Osteoblast (primary cell): Measurements from ENCODE around the gene COPS4. TPM values are rescaled to one million over a fixed set of nuclear protein-coding genes. Genes with fewer than 3 reads are reported as not detected.
"Not testable (repeated sequence)": the region's sequence is repeated elsewhere in the genome, so short reads cannot be mapped to it uniquely, and the experiment has no call there.

Experiments used
- DNase-seq: peaks from one replicate; pipeline ENCODE4 v3.0.0; 2011; ENCODE audit warnings: low spot score, mixed read lengths; ENCODE audit not compliant: insufficient read length; ENCODE audit errors: missing footprints
- H2AFZ ChIP-seq: 2 replicates; pipeline ENCODE4 v1.6.0; 2011; ENCODE audit warnings: mild to moderate bottlenecking, low read length
- H3K27ac ChIP-seq: 2 replicates; pipeline ENCODE4 v1.5.1; 2011; ENCODE audit warnings: mild to moderate bottlenecking, low read depth, low read length, moderate library complexity
- H3K27me3 ChIP-seq: 2 replicates; pipeline ENCODE4 v1.6.0; 2012; ENCODE audit warnings: mild to moderate bottlenecking, control low read depth, inconsistent platforms, low read length, moderate library complexity; ENCODE audit not compliant: insufficient read depth
- H3K36me3 ChIP-seq: 2 replicates; pipeline ENCODE4 v1.5.1; 2011; ENCODE audit warnings: mild to moderate bottlenecking, low read length, control low read depth, moderate library complexity; ENCODE audit not compliant: insufficient read depth
- H3K4me1 ChIP-seq: 2 replicates; pipeline ENCODE4 v1.5.1; 2011; ENCODE audit warnings: mild to moderate bottlenecking, low read length, control low read depth, moderate library complexity; ENCODE audit not compliant: insufficient read depth
- H3K4me2 ChIP-seq: 2 replicates; pipeline ENCODE4 v1.6.0; 2011; ENCODE audit warnings: mild to moderate bottlenecking, low read length; ENCODE audit not compliant: insufficient read depth
- H3K4me3 ChIP-seq: fragments of 200-600 bp; sonication (generic); 3 replicates; pipeline ENCODE4 v1.5.1; 2012; ENCODE audit warnings: mild to moderate bottlenecking, low read length, inconsistent platforms; ENCODE audit not compliant: insufficient read depth
- H3K79me2 ChIP-seq: 2 replicates; pipeline ENCODE4 v1.6.0; 2012; ENCODE audit warnings: mild to moderate bottlenecking, low read length, control low read depth, inconsistent platforms; ENCODE audit not compliant: insufficient read depth
- H3K9me3 ChIP-seq: 2 replicates; pipeline ENCODE4 v1.5.1; 2011; ENCODE audit warnings: low read depth, low read length, control low read depth
- H4K20me1 ChIP-seq: 2 replicates; pipeline ENCODE4 v1.6.0; 2012; ENCODE audit warnings: mild to moderate bottlenecking, low read length, control low read depth; ENCODE audit not compliant: insufficient read depth
- CTCF ChIP-seq: IDR thresholded peaks from 2 replicates; pipeline ENCODE4 v1.5.1; 2011; ENCODE audit warnings: mild to moderate bottlenecking, low read depth, low read length, moderate library complexity; ENCODE audit errors: extremely low read depth
- total RNA-seq: library from RNA; depleted of rRNA; stranded (reverse); fragments of >200 nt; gene quantifications from 2 replicates; pipeline ENCODE4 v1.2.3, GENCODE V29; 2012

Gene COPS4
- 79.3 TPM in 2 replicates for total RNA-seq

DNA sequence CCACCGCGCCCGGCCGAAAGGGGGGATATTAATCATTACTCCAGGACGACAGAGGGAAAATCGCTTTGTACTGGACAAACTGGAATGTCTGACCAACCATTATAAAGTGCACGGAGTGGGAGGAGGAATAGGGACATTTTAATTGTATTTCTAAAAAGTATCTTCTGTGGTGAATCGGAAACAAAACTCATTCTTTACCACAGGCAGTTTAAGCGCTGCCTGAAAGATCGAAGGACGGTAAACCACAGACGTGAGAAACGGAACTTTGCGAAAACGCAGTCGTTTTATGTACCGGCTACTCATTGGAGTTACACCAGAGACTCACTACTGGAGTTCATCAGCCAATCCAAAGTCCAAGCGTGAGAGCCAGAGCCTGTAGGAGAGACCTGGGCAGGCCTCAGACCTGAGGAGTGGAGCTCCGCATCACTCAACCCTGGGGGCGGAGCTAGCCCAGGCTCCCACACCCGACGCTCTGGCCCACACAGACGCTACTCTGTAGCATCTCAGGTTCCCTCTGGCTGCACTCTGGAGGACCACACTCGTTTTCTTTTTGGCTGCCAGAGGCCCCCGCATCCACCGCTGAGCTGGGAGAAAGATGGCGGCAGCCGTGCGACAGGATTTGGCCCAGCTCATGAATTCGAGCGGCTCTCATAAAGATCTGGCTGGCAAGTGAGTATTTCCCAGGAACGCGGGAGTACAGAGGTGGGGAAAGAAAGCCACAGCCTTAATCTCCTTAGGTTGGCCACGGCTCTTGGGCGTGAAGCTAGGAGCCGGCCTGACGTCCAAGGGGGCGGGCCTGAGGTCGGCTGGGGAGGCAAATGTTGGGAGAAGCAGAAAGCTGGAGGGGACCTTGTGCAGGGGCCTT, at the start of gene COPS4:
TSS of gene COPS4 (plus strand) at position 554 of the 865 bp plus-strand sequence. CDS start at position 596, 42 bp downstream.
- H3K36me3 ChIP-seq: no peaks in the 10 kb centered on the region
- H3K4me3 ChIP-seq: peak within 1 kb of the TSS; percentile 94
- H3K79me2 ChIP-seq: peaks cover 48% of the 10 kb centered on the region
- peak within 1 kb of the TSS; percentile 96 for H2AFZ ChIP-seq
- no peaks in the 10 kb centered on the region for H3K9me3 ChIP-seq
- H4K20me1 ChIP-seq: peaks cover 8% of the 10 kb centered on the region
- TF ChIP-seq CTCF: no peak
- peak within 1 kb of the TSS; percentile 95 for H3K27ac ChIP-seq
- peak; percentile 90 for DNase-seq
- H3K4me1 ChIP-seq: peaks cover 16% of the 10 kb centered on the region
- no peaks in the 10 kb centered on the region for H3K27me3 ChIP-seq
- peak within 1 kb of the TSS; percentile 87 for H3K4me2 ChIP-seq

DNA sequence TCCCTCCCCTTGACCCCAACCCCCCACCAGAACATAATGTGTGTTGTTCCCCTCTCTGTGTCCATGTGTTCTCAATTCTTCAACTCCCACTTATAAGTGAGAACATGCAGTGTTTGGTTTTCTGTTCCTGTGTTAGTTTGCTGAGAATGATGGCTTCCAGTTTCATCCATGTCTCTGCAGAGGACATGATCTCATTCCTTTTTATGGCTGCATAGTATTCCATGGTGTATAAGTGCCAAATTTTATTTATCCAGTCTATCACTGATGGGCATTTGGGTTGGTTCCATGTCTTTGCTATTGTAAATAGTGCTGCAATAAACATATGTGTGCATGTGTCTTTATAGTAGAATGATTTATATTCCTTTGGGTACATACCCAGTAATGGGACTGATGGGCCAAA, 47.5 kb upstream of the COPS4 start:
- H3K36me3 ChIP-seq, H3K4me2 ChIP-seq, H2AFZ ChIP-seq, DNase-seq, H3K27me3 ChIP-seq, H3K4me3 ChIP-seq, H3K27ac ChIP-seq, H4K20me1 ChIP-seq, H3K9me3 ChIP-seq: not testable (repeated sequence)
- Histone ChIP-seq H3K79me2 (peaks cover 67% of the 10 kb centered on the region), H3K4me1 (peaks cover 24% of the 10 kb centered on the region)

- peak overlapping the region; percentile 35 for H3K4me2 ChIP-seq
- no peaks in the 10 kb centered on the region for H4K20me1 ChIP-seq
- peak overlapping the region; percentile 37 for H3K27ac ChIP-seq
- no peak overlapping the region for H3K4me3 ChIP-seq
- H3K79me2 ChIP-seq: peaks cover 66% of the 10 kb centered on the region
- no peaks in the 10 kb centered on the region for H3K27me3 ChIP-seq
- peaks cover 4% of the 10 kb centered on the region for H3K36me3 ChIP-seq
- H2AFZ ChIP-seq: no peak overlapping the region
- peaks cover 24% of the 10 kb centered on the region for H3K4me1 ChIP-seq
- peak; percentile 72 for DNase-seq
- TF ChIP-seq CTCF: no peak
- H3K9me3 ChIP-seq: no peaks in the 10 kb centered on the region
Measured at GRCh38 chr4:82988323-82988832, 46.6 kb upstream of the COPS4 start.

DNA sequence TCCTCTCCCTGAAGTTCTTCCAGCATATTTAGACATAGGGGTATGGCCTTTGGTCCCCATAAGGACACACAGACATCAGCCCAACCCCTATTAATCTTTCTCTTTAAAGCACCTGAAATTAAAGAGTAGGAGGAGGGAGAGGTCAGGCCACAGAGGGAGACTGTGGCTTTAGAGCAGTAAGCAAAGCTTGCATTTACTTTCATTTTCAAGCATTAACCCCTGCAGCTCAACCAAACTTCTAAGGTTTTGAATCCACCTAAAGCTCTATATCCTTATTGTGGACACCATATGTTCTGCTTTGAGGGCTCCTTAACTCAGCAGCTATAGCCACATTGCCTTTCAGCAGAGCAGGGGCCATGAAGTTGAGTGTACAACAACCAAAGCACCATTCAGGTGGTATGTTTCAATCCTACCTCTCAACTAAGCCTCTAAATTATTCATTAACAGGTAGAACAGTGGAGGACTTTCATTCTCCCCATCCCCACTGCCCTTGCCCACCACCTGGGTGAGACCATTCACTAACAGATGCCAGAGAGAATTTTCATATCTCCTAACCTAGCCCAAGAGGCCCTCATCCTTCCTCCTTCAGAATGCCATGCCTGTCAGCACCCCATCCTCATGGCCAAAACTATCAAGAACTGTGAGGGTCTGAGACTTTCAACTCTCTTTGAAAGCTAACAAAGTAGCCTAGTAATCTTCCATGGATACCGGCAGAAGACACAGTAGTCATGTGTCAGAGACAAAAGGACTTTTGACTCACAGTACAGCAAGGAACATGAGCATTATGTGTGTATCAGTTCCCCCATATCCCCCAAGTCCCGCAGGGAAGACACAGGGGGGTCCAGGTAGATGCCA, 45.2 kb upstream of the COPS4 start:
- Histone ChIP-seq H3K9me3 (no peaks in the 10 kb centered on the region), H3K27me3 (no peaks in the 10 kb centered on the region), H2AFZ (peak overlapping the region; percentile 52), H3K4me1 (peaks cover 16% of the 10 kb centered on the region), H3K79me2 (peaks cover 66% of the 10 kb centered on the region), H3K4me3 (peak overlapping the region; percentile 51), H4K20me1 (no peaks in the 10 kb centered on the region), H3K36me3 (no peaks in the 10 kb centered on the region), H3K27ac (peak overlapping the region; percentile 21), H3K4me2 (peak overlapping the region; percentile 76)
- TF ChIP-seq CTCF: no peak
- peak; percentile 79 for DNase-seq
